Stomach (tissue), 9 donors: Measurements from ENCODE around the gene PVR. TPM values are rescaled to one million over a fixed set of nuclear protein-coding genes. Genes with fewer than 3 reads are reported as not detected.

Experiments used
- DNase-seq, 2 donors: peaks; one replicate each; pipeline versions ENCODE4 v3.0.0 to v3.0.0-alpha.2; 2013 to 2019
- H3K27ac ChIP-seq, 5 donors: fragments of 200-600 bp in 4 of 5; sonication (generic) in 4 of 5; one replicate each; pipeline ENCODE4 v1.5.1; 2013 to 2019; ENCODE audit warnings: mild to moderate bottlenecking in 1 of 5, moderate library complexity in 1 of 5
- H3K27me3 ChIP-seq, 3 donors: fragments of 200-600 bp; sonication (generic); one replicate each; pipeline ENCODE4 v1.5.1; 2017 to 2019; ENCODE audit warnings: mixed run types in 1 of 3
- H3K36me3 ChIP-seq, 4 donors: fragments of 200-600 bp; sonication (generic); 1 replicate in 3 of 4; 2 replicates in 1 of 4; pipeline ENCODE4 v1.5.1; 2016 to 2019
- H3K4me1 ChIP-seq, 4 donors: fragments of 200-600 bp; sonication (generic); one replicate each; pipeline ENCODE4 v1.5.1; 2016 to 2019
- H3K4me3 ChIP-seq, 4 donors: fragments of 200-600 bp; sonication (generic) in 3 of 4; one replicate each; pipeline ENCODE4 v1.5.1; 2016 to 2019; ENCODE audit warnings: mild to moderate bottlenecking in 1 of 4
- H3K9me3 ChIP-seq, 4 donors: fragments of 200-600 bp; sonication (generic); one replicate each; pipeline ENCODE4 v1.5.1; 2016 to 2019
- EP300 ChIP-seq: sonication (generic); formaldehyde crosslinking; IDR thresholded peaks from one replicate; pipeline ENCODE4 v1.6.1; 2017; ENCODE audit warnings: antibody characterized with exemption
- POLR2A ChIP-seq, 4 donors: fragments of 450-650 bp; IDR thresholded peaks; one replicate each; pipeline ENCODE4 v1.6.1; 2016; ENCODE audit warnings: antibody characterized with exemption in 4 of 4, control low read depth in 2 of 4, mild to moderate bottlenecking in 1 of 4, moderate library complexity in 1 of 4
- POLR2AphosphoS5 ChIP-seq, 3 donors: sonication (generic); formaldehyde crosslinking; IDR thresholded peaks; one replicate each; pipeline ENCODE4 v1.6.1; 2016; ENCODE audit warnings: antibody characterized with exemption in 3 of 3
- WGBS, 5 donors: extraction: QIAGEN DNeasy Blood & Tissue Kit in 3 of 5; methylation state at CpG; one replicate each; pipeline versions ENCODE4 v1.1.5 to v1.1.7; 2013 to 2018; 5-methylcytosine and 5-hydroxymethylcytosine counted together
- intact Hi-C: fragments of 100-400 bp; cut with DNase I; formaldehyde crosslinking; loops from one replicate; pipeline ENCODE4 v1.15.1; 2023; ENCODE audit warnings: low total_unique reads
- polyA plus RNA-seq, 3 donors: library from polyadenylated mRNA; stranded (reverse); fragments of 200-250 nt; gene quantifications; one replicate each; pipeline ENCODE4 v1.2.3, GENCODE V29; 2013
- total RNA-seq, 5 donors: library from RNA; depleted of rRNA; stranded (reverse); fragments of >200 nt; gene quantifications; one replicate each; pipeline versions ENCODE4 v1.1.0 to v1.2.3, GENCODE V29; 2014 to 2016
- TF ChIP-seq, protein P1 (sequence below), 7 experiments: fragments of 450-650 bp in 4 of 7; fragments of 200-600 bp in 3 of 7; sonication (generic) in 3 of 7; IDR thresholded peaks; one replicate each; pipeline ENCODE4 v1.5.1; 2016 to 2019; ENCODE audit warnings: antibody characterized with exemption in 7 of 7, control low read depth in 2 of 7, mild to moderate bottlenecking in 1 of 7
- donor health status: healthy with polysubstance abuse.
- donor health status: Bipolar disorder and iron deficiency.
- donor health status: healthy.

PVR gene
- total and polyA plus RNA-seq, 8 donors = 4.9 to 80.8 (median 33.7) TPM

- no peak for DNase-seq
- TF ChIP-seq POLR2A (IDR thresholded peaks at IDR 0.05) (no peak), POLR2AphosphoS5 (IDR thresholded peaks at IDR 0.05) (no peak), EP300 (no peak)
- TF ChIP-seq, protein P1, sequence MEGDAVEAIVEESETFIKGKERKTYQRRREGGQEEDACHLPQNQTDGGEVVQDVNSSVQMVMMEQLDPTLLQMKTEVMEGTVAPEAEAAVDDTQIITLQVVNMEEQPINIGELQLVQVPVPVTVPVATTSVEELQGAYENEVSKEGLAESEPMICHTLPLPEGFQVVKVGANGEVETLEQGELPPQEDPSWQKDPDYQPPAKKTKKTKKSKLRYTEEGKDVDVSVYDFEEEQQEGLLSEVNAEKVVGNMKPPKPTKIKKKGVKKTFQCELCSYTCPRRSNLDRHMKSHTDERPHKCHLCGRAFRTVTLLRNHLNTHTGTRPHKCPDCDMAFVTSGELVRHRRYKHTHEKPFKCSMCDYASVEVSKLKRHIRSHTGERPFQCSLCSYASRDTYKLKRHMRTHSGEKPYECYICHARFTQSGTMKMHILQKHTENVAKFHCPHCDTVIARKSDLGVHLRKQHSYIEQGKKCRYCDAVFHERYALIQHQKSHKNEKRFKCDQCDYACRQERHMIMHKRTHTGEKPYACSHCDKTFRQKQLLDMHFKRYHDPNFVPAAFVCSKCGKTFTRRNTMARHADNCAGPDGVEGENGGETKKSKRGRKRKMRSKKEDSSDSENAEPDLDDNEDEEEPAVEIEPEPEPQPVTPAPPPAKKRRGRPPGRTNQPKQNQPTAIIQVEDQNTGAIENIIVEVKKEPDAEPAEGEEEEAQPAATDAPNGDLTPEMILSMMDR (IDR thresholded peaks at IDR 0.05) = no peak
- intact Hi-C loops = no loop called here
- peaks cover 0 to 7% (median 2%) of the 10 kb centered on the region in 4 donors for H3K4me1 ChIP-seq
- H3K27ac ChIP-seq = no peak overlapping the region
- no peaks in the 10 kb centered on the region for H3K9me3 ChIP-seq
- 74 to 82% (median 77%) methylated on average over 14 to 15 of the region's 15 CpGs for WGBS, 5 donors
- no peaks in the 10 kb centered on the region for H3K36me3 ChIP-seq
- peaks cover 0 to 19% (median 0%) of the 10 kb centered on the region in 3 donors for H3K27me3 ChIP-seq
- H3K4me3 ChIP-seq = no peak overlapping the region
Observed at GRCh38 chr19:44701228-44701627, 57.5 kb downstream of the PVR start.

- DNase-seq = no peak
- Histone ChIP-seq H3K36me3 (no peaks in the 10 kb centered on the region), H3K4me1 (peaks cover 0 to 7% (median 0%) of the 10 kb centered on the region in 4 donors), H3K4me3 (no peak overlapping the region), H3K27me3 (peaks cover 0 to 13% (median 0%) of the 10 kb centered on the region in 3 donors), H3K9me3 (no peaks in the 10 kb centered on the region), H3K27ac (no peak overlapping the region)
- no peak for TF ChIP-seq POLR2A (IDR thresholded peaks at IDR 0.05)
- no peak for TF ChIP-seq EP300
- TF ChIP-seq POLR2AphosphoS5 (IDR thresholded peaks at IDR 0.05) = no peak
- TF ChIP-seq, protein P1 (IDR thresholded peaks at IDR 0.05) = no peak
- 85 to 93% (median 90%) methylated on average over 13 to 17 of the region's 17 CpGs for WGBS, 5 donors
- intact Hi-C loops = no loop called here
Observed at GRCh38 chr19:44702551-44703176, 59.0 kb downstream of the PVR start.

DNA sequence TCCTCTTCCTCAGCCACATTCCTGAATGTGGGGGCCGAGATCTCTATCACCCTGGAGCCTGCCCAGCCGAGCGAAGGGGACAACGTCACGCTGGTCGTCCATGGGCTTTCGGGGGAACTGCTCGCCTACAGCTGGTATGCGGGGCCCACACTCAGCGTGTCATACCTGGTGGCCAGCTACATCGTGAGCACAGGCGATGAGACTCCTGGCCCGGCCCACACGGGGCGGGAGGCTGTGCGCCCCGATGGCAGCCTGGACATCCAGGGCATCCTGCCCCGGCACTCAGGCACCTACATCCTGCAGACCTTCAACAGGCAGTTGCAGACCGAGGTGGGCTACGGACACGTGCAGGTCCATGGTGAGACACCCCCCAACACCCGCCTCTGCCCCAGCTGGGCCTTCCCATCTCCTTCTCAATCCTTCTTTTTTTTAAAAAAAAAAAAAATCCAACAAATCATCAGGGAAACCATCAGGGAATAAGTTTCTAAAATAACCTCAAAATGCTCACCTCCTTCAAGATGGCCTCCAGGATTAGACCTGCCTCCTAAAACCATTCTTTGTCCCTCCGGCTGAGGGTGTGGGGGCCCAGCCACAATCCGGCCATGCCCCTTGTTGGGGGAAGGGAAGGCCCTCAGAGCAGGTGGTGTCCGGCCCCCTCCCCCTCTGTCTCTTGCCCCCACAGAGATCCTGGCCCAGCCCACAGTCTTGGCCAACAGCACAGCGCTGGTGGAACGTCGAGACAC lies 59.8 kb downstream of the PVR start:
- no peaks in the 10 kb centered on the region for H3K36me3 ChIP-seq
- WGBS, 5 donors = 91 to 95% (median 93%) methylated on average over 14 to 28 of the region's 28 CpGs
- intact Hi-C loops = no loop called here
- no peak overlapping the region for H3K27ac ChIP-seq
- H3K9me3 ChIP-seq = no peaks in the 10 kb centered on the region
- H3K27me3 ChIP-seq = peaks cover 0 to 7% (median 0%) of the 10 kb centered on the region in 3 donors
- TF ChIP-seq EP300 = no peak
- no peak for TF ChIP-seq POLR2AphosphoS5 (IDR thresholded peaks at IDR 0.05)
- TF ChIP-seq, protein P1 (IDR thresholded peaks at IDR 0.05) = no peak
- TF ChIP-seq POLR2A (IDR thresholded peaks at IDR 0.05) = no peak
- DNase-seq = no peak
- no peak overlapping the region for H3K4me3 ChIP-seq
- H3K4me1 ChIP-seq = peaks cover 0 to 7% (median 0%) of the 10 kb centered on the region in 4 donors

GRCh38 chr19:44704982-44705381 lies 61.3 kb downstream of the PVR start:
- Histone ChIP-seq H3K4me1 (peaks cover 0 to 7% (median 0%) of the 10 kb centered on the region in 4 donors), H3K9me3 (no peaks in the 10 kb centered on the region), H3K36me3 (no peaks in the 10 kb centered on the region), H3K27me3 (no peaks in the 10 kb centered on the region), H3K27ac (no peak overlapping the region), H3K4me3 (no peak overlapping the region)
- intact Hi-C loops = no loop called here
- 84 to 98% (median 97%) methylated on average over 1 of the region's 1 CpG for WGBS, 5 donors
- TF ChIP-seq POLR2AphosphoS5 (IDR thresholded peaks at IDR 0.05) = no peak
- no peak for TF ChIP-seq POLR2A (IDR thresholded peaks at IDR 0.05)
- TF ChIP-seq, protein P1 (IDR thresholded peaks at IDR 0.05) = no peak
- TF ChIP-seq EP300 = no peak
- no peak for DNase-seq
